Measurements from ENCODE around the gene FAS. TPM values are rescaled to one million over a fixed set of nuclear protein-coding genes. Genes with fewer than 3 reads are reported as not detected.
A peak's percentile ranks its signal among the peaks of the same experiment; 100 is the strongest.

The FAS gene
- total RNA-seq (10 to 100 TPM; 42.4 to 44.2 TPM), polyA plus RNA-seq (10 to 100 TPM; 50.6 to 80.6 TPM)

- peaks cover 0 to 9% (median 4%) of the 10 kb centered on the region in 8 donors for H3K9me3 Mint-ChIP-seq
- Histone ChIP-seq H3K36me3 (ENCODE audit: insufficient read depth, low read length) (no peaks in the 10 kb centered on the region), H3K27ac (ENCODE audit: low read depth, low read length) (peak within 1 kb of the TSS; percentile 93), H3K4me3 (ENCODE audit: low read length in 2 of 2) (peak within 1 kb of the TSS; percentile 68 to 81), H3K4me1 (ENCODE audit: insufficient read depth, low read length) (peaks cover 71% of the 10 kb centered on the region), H3K27me3 (ENCODE audit: insufficient read depth, low read length) (no peaks in the 10 kb centered on the region), H3K9me3 (ENCODE audit: control insufficient read depth in 1 of 2, low read length in 2 of 2) (no peaks in the 10 kb centered on the region)
- H3K27ac Mint-ChIP-seq: peak within 1 kb of the TSS; percentile 96 to 100 (median 97)
- DNase-seq: peak; percentile 80 to 95 (median 83)
- H3K27me3 Mint-ChIP-seq: no peaks in the 10 kb centered on the region
- peaks cover 53 to 82% (median 63%) of the 10 kb centered on the region in 4 donors for H3K4me1 Mint-ChIP-seq
- peak within 1 kb of the TSS; percentile 95 to 100 (median 99) for H3K4me3 Mint-ChIP-seq
- POLR2A ChIA-PET (ENCODE audit: partially characterized antibody): interaction anchor here (0.6 to 6.1 kb wide), 33 partner anchors 10 to 1128 kb away, joined by 3 to 114 read pairs (median 6); partner anchors contain the start of genes CH25H, IFIT5, KLLN and LIPA
- intact Hi-C loops (cut with micrococcal nuclease): loop anchor here (1.0 to 10.0 kb wide), 11 partner anchors 11 to 1172 kb away; partner anchors contain the start of genes ATAD1, IFIT5, KIF20B and RNLS
- peaks cover 0 to 14% of the 10 kb centered on the region in 2 donors for H3K36me3 Mint-ChIP-seq
- CTCF ChIA-PET (ENCODE audit: partially characterized antibody): interaction anchor here (1.1 to 10.8 kb wide), 20 partner anchors 10 to 228 kb away, joined by 3 to 138 read pairs (median 6); partner anchors contain the start of gene CH25H
Observed at GRCh38 chr10:88990384-88991160, at the start of gene FAS. Gene FAS, plus strand, starts transcription at chr10:88990798. Its CDS starts 79 bp downstream, at chr10:88990877.

- H3K27me3 Mint-ChIP-seq: no peaks in the 10 kb centered on the region
- Histone ChIP-seq H3K9me3 (ENCODE audit: control insufficient read depth in 1 of 2, low read length in 2 of 2) (no peaks in the 10 kb centered on the region), H3K27me3 (ENCODE audit: insufficient read depth, low read length) (no peaks in the 10 kb centered on the region), H3K27ac (ENCODE audit: low read depth, low read length) (no peak overlapping the region), H3K4me3 (ENCODE audit: low read length in 2 of 2) (no peak overlapping the region), H3K36me3 (ENCODE audit: insufficient read depth, low read length) (peaks cover 8% of the 10 kb centered on the region), H3K4me1 (ENCODE audit: insufficient read depth, low read length) (peaks cover 8% of the 10 kb centered on the region)
- no peak overlapping the region for H3K27ac Mint-ChIP-seq
- POLR2A ChIA-PET (ENCODE audit: partially characterized antibody): no interaction called here
- H3K4me1 Mint-ChIP-seq: peaks cover 6 to 11% (median 7%) of the 10 kb centered on the region in 4 donors
- intact Hi-C loops (cut with micrococcal nuclease): no loop called here
- H3K9me3 Mint-ChIP-seq: no peaks in the 10 kb centered on the region
- H3K36me3 Mint-ChIP-seq: peaks cover 22 to 35% of the 10 kb centered on the region in 2 donors
- no peak for DNase-seq
- no peak overlapping the region for H3K4me3 Mint-ChIP-seq
- CTCF ChIA-PET (ENCODE audit: partially characterized antibody): interaction anchor here (0.7 to 1.9 kb wide), 2 partner anchors 88 to 100 kb away, joined by 3 to 9 read pairs; no protein-coding TSS in a partner anchor
Observed at GRCh38 chr10:88941026-88941425, 49.6 kb upstream of the FAS start.

- H3K27me3 ChIP-seq (ENCODE audit: insufficient read depth, low read length): no peaks in the 10 kb centered on the region
- Mint-ChIP-seq H3K4me3 (no peak overlapping the region), H3K27me3 (no peaks in the 10 kb centered on the region), H3K4me1 (peaks cover 6 to 10% (median 7%) of the 10 kb centered on the region in 4 donors), H3K27ac (no peak overlapping the region), H3K9me3 (no peaks in the 10 kb centered on the region), H3K36me3 (peaks cover 15 to 24% of the 10 kb centered on the region in 2 donors)
- no peak overlapping the region for H3K27ac ChIP-seq (ENCODE audit: low read depth, low read length)
- POLR2A ChIA-PET (ENCODE audit: partially characterized antibody): no interaction called here
- intact Hi-C loops (cut with micrococcal nuclease): no loop called here
- DNase-seq: no peak
- peaks cover 8% of the 10 kb centered on the region for H3K4me1 ChIP-seq (ENCODE audit: insufficient read depth, low read length)
- H3K9me3 ChIP-seq (ENCODE audit: control insufficient read depth in 1 of 2, low read length in 2 of 2): no peaks in the 10 kb centered on the region
- CTCF ChIA-PET (ENCODE audit: partially characterized antibody): interaction anchor here (1.3 to 4.2 kb wide), 3 partner anchors 10 to 289 kb away, joined by 3 to 36 read pairs (median 4); no protein-coding TSS in a partner anchor
- H3K4me3 ChIP-seq (ENCODE audit: low read length in 2 of 2): no peak overlapping the region
- H3K36me3 ChIP-seq (ENCODE audit: insufficient read depth, low read length): peaks cover 8% of the 10 kb centered on the region
Observed at GRCh38 chr10:88943778-88944177, 46.8 kb upstream of the FAS start.

- H3K4me3 ChIP-seq (ENCODE audit: low read length in 2 of 2): no peak overlapping the region
- no peak for DNase-seq
- no peaks in the 10 kb centered on the region for H3K27me3 ChIP-seq (ENCODE audit: insufficient read depth, low read length)
- POLR2A ChIA-PET (ENCODE audit: partially characterized antibody): no interaction called here
- Mint-ChIP-seq H3K27me3 (no peaks in the 10 kb centered on the region), H3K4me1 (peaks cover 6 to 10% (median 7%) of the 10 kb centered on the region in 4 donors), H3K9me3 (no peaks in the 10 kb centered on the region), H3K27ac (peak overlapping the region in 1 of 7 donors; percentile 18), H3K4me3 (no peak overlapping the region), H3K36me3 (peaks cover 6 to 18% of the 10 kb centered on the region in 2 donors)
- CTCF ChIA-PET (ENCODE audit: partially characterized antibody): interaction anchor here (0.8 to 4.2 kb wide), 5 partner anchors 8 to 109 kb away, joined by 3 to 36 read pairs (median 4); partner anchors contain the start of gene FAS
- H3K27ac ChIP-seq (ENCODE audit: low read depth, low read length): no peak overlapping the region
- H3K4me1 ChIP-seq (ENCODE audit: insufficient read depth, low read length): peaks cover 8% of the 10 kb centered on the region
- peaks cover 8% of the 10 kb centered on the region for H3K36me3 ChIP-seq (ENCODE audit: insufficient read depth, low read length)
- intact Hi-C loops (cut with micrococcal nuclease): no loop called here
- no peaks in the 10 kb centered on the region for H3K9me3 ChIP-seq (ENCODE audit: control insufficient read depth in 1 of 2, low read length in 2 of 2)
Observed at GRCh38 chr10:88944813-88945212, 45.8 kb upstream of the FAS start.

GRCh38 chr10:88946200-88946599, 44.4 kb upstream of the FAS start:
- H3K27ac Mint-ChIP-seq: no peak overlapping the region
- peaks cover 8% of the 10 kb centered on the region for H3K4me1 ChIP-seq (ENCODE audit: insufficient read depth, low read length)
- H3K4me3 ChIP-seq (ENCODE audit: low read length in 2 of 2): no peak overlapping the region
- CTCF ChIA-PET (ENCODE audit: partially characterized antibody): interaction anchor here (1.4 to 4.2 kb wide), 5 partner anchors 12 to 83 kb away, joined by 4 to 36 read pairs (median 6); partner anchors contain the start of gene FAS
- no peaks in the 10 kb centered on the region for H3K27me3 ChIP-seq (ENCODE audit: insufficient read depth, low read length)
- intact Hi-C loops (cut with micrococcal nuclease): no loop called here
- H3K36me3 Mint-ChIP-seq: peaks cover 11 to 12% of the 10 kb centered on the region in 2 donors
- H3K4me3 Mint-ChIP-seq: no peak overlapping the region
- no peaks in the 10 kb centered on the region for H3K27me3 Mint-ChIP-seq
- no peaks in the 10 kb centered on the region for H3K9me3 ChIP-seq (ENCODE audit: control insufficient read depth in 1 of 2, low read length in 2 of 2)
- DNase-seq: no peak
- POLR2A ChIA-PET (ENCODE audit: partially characterized antibody): no interaction called here
- H3K27ac ChIP-seq (ENCODE audit: low read depth, low read length): no peak overlapping the region
- no peaks in the 10 kb centered on the region for H3K9me3 Mint-ChIP-seq
- H3K36me3 ChIP-seq (ENCODE audit: insufficient read depth, low read length): no peaks in the 10 kb centered on the region
- H3K4me1 Mint-ChIP-seq: peaks cover 6 to 10% (median 8%) of the 10 kb centered on the region in 4 donors

- H3K36me3 Mint-ChIP-seq: peaks cover 6 to 16% of the 10 kb centered on the region in 2 donors
- DNase-seq: no peak
- POLR2A ChIA-PET (ENCODE audit: partially characterized antibody): no interaction called here
Observed at GRCh38 chr10:88946965-88947590, 43.5 kb upstream of the FAS start.

More at GRCh38 chr10:88946965-88947590, 43.5 kb upstream of the FAS start:
- Histone ChIP-seq H3K36me3 (ENCODE audit: insufficient read depth, low read length) (no peaks in the 10 kb centered on the region), H3K27ac (ENCODE audit: low read depth, low read length) (no peak overlapping the region), H3K9me3 (ENCODE audit: control insufficient read depth in 1 of 2, low read length in 2 of 2) (no peaks in the 10 kb centered on the region), H3K4me1 (ENCODE audit: insufficient read depth, low read length) (peaks cover 8% of the 10 kb centered on the region), H3K27me3 (ENCODE audit: insufficient read depth, low read length) (no peaks in the 10 kb centered on the region), H3K4me3 (ENCODE audit: low read length in 2 of 2) (no peak overlapping the region)
- Mint-ChIP-seq H3K4me3 (no peak overlapping the region), H3K9me3 (no peaks in the 10 kb centered on the region), H3K27me3 (no peaks in the 10 kb centered on the region), H3K27ac (peak overlapping the region in 1 of 7 donors; percentile 33), H3K4me1 (peaks cover 6 to 17% (median 8%) of the 10 kb centered on the region in 4 donors)
- CTCF ChIA-PET (ENCODE audit: partially characterized antibody): interaction anchor here (0.8 to 3.6 kb wide), 3 partner anchors 9 to 83 kb away, joined by 3 to 20 read pairs (median 3); no protein-coding TSS in a partner anchor
- intact Hi-C loops (cut with micrococcal nuclease): no loop called here

Data from CD4-positive, alpha-beta memory T cell (primary cell).